HepG2 (cell line): ENCODE results near the gene HEXA. TPM values are rescaled to one million over a fixed set of nuclear protein-coding genes. Genes with fewer than 3 reads are reported as not detected.
A peak's percentile ranks its signal among the peaks of the same experiment; 100 is the strongest.

Source experiments
- ATAC-seq: fragments of 200-7000 bp; cut with Tn5 transposase; 3 replicates; pipeline ENCODE4 v1.9.1; 2020; ENCODE audit warnings: mild to moderate bottlenecking, moderate library complexity
- BruUV-seq: library from RNA; stranded (reverse); fragments of 400-500 nt; replicated peaks from 2 replicates; lab custom pipeline; 2021; lab: Mats Ljungman, UMichigan
- CTCF ChIA-PET: fragments of 300-600 bp; formaldehyde crosslinking; extraction: SDS; loops from one replicate; lab custom pipeline; 2021; ENCODE audit warnings: low total read pairs, inconsistent platforms, low intra/inter-chr PET ratio; lab: Yijun Ruan, JAX
- POLR2A ChIA-PET: fragments of 350-600 bp; sonication (Branson Sonifier 250); formaldehyde crosslinking; loops from one replicate; lab custom pipeline; 2020; ENCODE audit warnings: antibody characterized with exemption, inconsistent platforms; lab: Yijun Ruan, JAX
- DNase-seq: peaks from one replicate; pipeline ENCODE4 v3.0.0-alpha.2; 2015; ENCODE audit warnings: low spot score
- FAIRE-seq: peaks from 3 replicates; lab custom pipeline; 2011; peaks lifted over from hg19 to GRCh38; lab: Jason Lieb, UNC
- H2AFZ ChIP-seq: one replicate; pipeline ENCODE4 v1.6.1; 2011; ENCODE audit warnings: low read length, inconsistent platforms
- H3K27ac ChIP-seq: fragments of 300-600 bp; 3 replicates; pipeline ENCODE4 v1.8.0; 2011; ENCODE audit warnings: mixed run types, mild to moderate bottlenecking, mixed read lengths, low read length, inconsistent platforms; ENCODE audit not compliant: insufficient read depth; ENCODE audit errors: extremely low read length
- H3K27me3 ChIP-seq, 2 experiments: fragments of 200-600 bp in 1 of 2; 2 replicates in 1 of 2; 3 replicates in 1 of 2; pipeline versions ENCODE4 v1.6.0 to v1.8.0; 2011; ENCODE audit warnings: low read length in 2 of 2, mild to moderate bottlenecking in 2 of 2, moderate library complexity in 2 of 2, inconsistent platforms in 1 of 2; ENCODE audit not compliant: insufficient read depth in 2 of 2, control insufficient read depth in 1 of 2
- H3K36me3 ChIP-seq, 2 experiments: fragments of 200-600 bp in 1 of 2; replicated peaks in 1 of 2; 2 replicates in 1 of 2; 3 replicates in 1 of 2; pipeline versions ENCODE4 v1.5.1 to v1.8.0; 2011; ENCODE audit warnings: low read length in 2 of 2, inconsistent platforms in 1 of 2; ENCODE audit not compliant: insufficient read depth in 2 of 2, control insufficient read depth in 1 of 2
- H3K4me1 ChIP-seq: 2 replicates; pipeline ENCODE4 v1.5.1; 2012; ENCODE audit warnings: low read length, inconsistent platforms; ENCODE audit not compliant: insufficient read depth
- H3K4me2 ChIP-seq: 2 replicates; pipeline ENCODE4 v1.6.0; 2011; ENCODE audit warnings: low read depth, low read length, inconsistent platforms
- H3K4me3 ChIP-seq, 3 experiments: fragments of 200-600 bp in 1 of 3; sonication (generic), shearing (Covaris generic) in 1 of 3; replicated peaks in 1 of 3; 2 replicates each; pipeline ENCODE4 v1.5.1; 2011 to 2016; ENCODE audit warnings: low read length in 3 of 3, inconsistent platforms in 2 of 3, low read depth in 2 of 3, mild to moderate bottlenecking in 2 of 3, control low read depth in 1 of 3, mixed read lengths in 1 of 3; ENCODE audit not compliant: insufficient read depth in 1 of 3
- H3K79me2 ChIP-seq: one replicate; pipeline ENCODE4 v1.6.1; 2011; ENCODE audit warnings: low read length, inconsistent platforms; ENCODE audit not compliant: insufficient read depth
- H3K9ac ChIP-seq: 2 replicates; pipeline ENCODE4 v1.6.0; 2011; ENCODE audit warnings: mild to moderate bottlenecking, low read depth, low read length, inconsistent platforms; ENCODE audit not compliant: insufficient read depth
- H3K9me3 ChIP-seq: 2 replicates; pipeline ENCODE4 v1.5.1; 2012; ENCODE audit warnings: mild to moderate bottlenecking, low read length
- H4K20me1 ChIP-seq: 2 replicates; pipeline ENCODE4 v1.6.0; 2011; ENCODE audit warnings: inconsistent platforms, mild to moderate bottlenecking, low read length, moderate library complexity; ENCODE audit not compliant: insufficient read depth
- BRF2 ChIP-seq: sonication (generic); formaldehyde crosslinking; IDR thresholded peaks from 2 replicates; pipeline ENCODE4 v1.8.1; 2022; ENCODE audit warnings: mild to moderate bottlenecking, missing genetic modification reagents
- CEBPG ChIP-seq: IDR thresholded peaks from 2 replicates; pipeline ENCODE4 v1.6.1; 2016
- CHCHD3 ChIP-seq: sonication (generic); formaldehyde crosslinking; IDR thresholded peaks from 2 replicates; pipeline ENCODE4 v1.8.0; 2022; ENCODE audit warnings: mild to moderate bottlenecking, missing genetic modification reagents, moderate library complexity
- GPBP1L1 ChIP-seq: sonication (generic); formaldehyde crosslinking; IDR thresholded peaks from 2 replicates; pipeline ENCODE4 v1.5.0; 2020; ENCODE audit warnings: mild to moderate bottlenecking, missing genetic modification reagents
- MAFF ChIP-seq: IDR thresholded peaks from 2 replicates; pipeline ENCODE4 v1.6.1; 2011; ENCODE audit warnings: low read depth, low read length, improper control_type of control experiment
- MAFK ChIP-seq, 2 experiments: IDR thresholded peaks in 1 of 2; conservative IDR thresholded peaks in 1 of 2; 2 replicates each; pipeline ENCODE4 v1.6.1; 2011; ENCODE audit warnings: improper control_type of control experiment in 2 of 2, low read length in 2 of 2
- PHF20 ChIP-seq: sonication (generic); formaldehyde crosslinking; IDR thresholded peaks from 2 replicates; pipeline ENCODE4 v1.5.0; 2020; ENCODE audit warnings: mild to moderate bottlenecking, missing genetic modification reagents
- PLSCR1 ChIP-seq: sonication (generic); formaldehyde crosslinking; IDR thresholded peaks from 2 replicates; pipeline ENCODE4 v1.5.0; 2020; ENCODE audit warnings: missing genetic modification reagents, mild to moderate bottlenecking, borderline replicate concordance
- PRDM4 ChIP-seq: sonication (generic); formaldehyde crosslinking; IDR thresholded peaks from 2 replicates; pipeline ENCODE4 v1.9.0; 2021; ENCODE audit warnings: missing genetic modification reagents, borderline replicate concordance
- TP53 ChIP-seq: sonication (generic); formaldehyde crosslinking; conservative IDR thresholded peaks from 2 replicates; pipeline ENCODE4 v1.4.0; 2020; ENCODE audit warnings: missing genetic modification reagents
- ZBTB38 ChIP-seq: sonication (generic); formaldehyde crosslinking; IDR thresholded peaks from 2 replicates; pipeline ENCODE4 v1.5.1; 2020; ENCODE audit warnings: mild to moderate bottlenecking, missing genetic modification reagents
- ZHX2 ChIP-seq, 2 experiments: sonication (generic) in 1 of 2; formaldehyde crosslinking in 1 of 2; IDR thresholded peaks; 2 replicates each; pipeline versions ENCODE4 v1.6.1 to v1.9.0; 2014 to 2022; ENCODE audit warnings: antibody characterized with exemption in 1 of 2, borderline replicate concordance in 1 of 2, inconsistent platforms in 1 of 2, low read depth in 1 of 2, missing genetic modification reagents in 1 of 2
- ZNF672 ChIP-seq: sonication (generic); formaldehyde crosslinking; IDR thresholded peaks from 2 replicates; pipeline ENCODE4 v1.8.1; 2022; ENCODE audit warnings: missing genetic modification reagents
- WGBS: methylation state at CpG from one replicate; pipeline ENCODE4 v1.1.6; 2017; ENCODE audit warnings: low lambda C conversion rate; 5-methylcytosine and 5-hydroxymethylcytosine counted together
- in situ Hi-C: cut with HindIII; loops from 2 replicates; pipeline ENCODE4 v1.10.0; 2017; ENCODE audit warnings: low pct_unique_long_range_greater_than_20kb; ENCODE audit not compliant: extremely low pct_ligation_motif_present
- intact Hi-C: fragments of 100-400 bp; cut with micrococcal nuclease; formaldehyde crosslinking; loops from one replicate; pipeline ENCODE4 v1.10.0; 2022; ENCODE audit not compliant: unreplicated experiment
- polyA plus RNA-seq, 8 experiments: library from polyadenylated mRNA; depleted of rRNA in 3 of 8; stranded (reverse) in 7 of 8; unstranded in 1 of 8; fragments of >200 nt; fragmentation: Illumina TruSeq in 4 of 8; extraction: Trizol in 4 of 8; gene quantifications; 2 replicates each; pipeline versions ENCODE4 v1.2.1 to v1.2.3, GENCODE V29; 2011 to 2016; ENCODE audit warnings: low read depth in 4 of 8, missing spikeins in 1 of 8, mixed read lengths in 1 of 8; ENCODE audit not compliant: insufficient read depth in 1 of 8
- total RNA-seq, 5 experiments: library from RNA; depleted of rRNA; stranded (reverse); fragments of >200 nt; fragmentation: Illumina TruSeq; extraction: Trizol; gene quantifications; 2 replicates each; pipeline ENCODE4 v1.2.3, GENCODE V29; 2016; ENCODE audit warnings: low read depth in 1 of 5

The HEXA gene
- total and polyA plus RNA-seq, 2 of the 13 experiments (the other 11 are each of a cell fraction or from before 2014, with no cell fraction given): 106 to 219 TPM

- Histone ChIP-seq H3K27ac (no peak overlapping the region), H3K4me2 (no peak overlapping the region), H3K4me1 (peaks cover 5% of the 10 kb centered on the region), H4K20me1 (no peaks in the 10 kb centered on the region), H3K9me3 (no peaks in the 10 kb centered on the region), H3K79me2 (peaks cover 11% of the 10 kb centered on the region), H3K27me3 (no peaks in the 10 kb centered on the region), H3K9ac (no peak overlapping the region), H3K4me3 (no peak overlapping the region), H3K36me3 (peaks cover 49 to 79% of the 10 kb centered on the region in 2 experiments), H2AFZ (no peak overlapping the region)
- no peak for DNase-seq
- intact Hi-C loops: no loop called here
- ATAC-seq: no peak
- FAIRE-seq: no peak
- ChIA-PET CTCF (no interaction called here), POLR2A (no interaction called here)
- WGBS: 100% methylated on average over 2 of the region's 2 CpGs
- no TSS peak for BruUV-seq
- in situ Hi-C loops: no loop called here
- TF ChIP-seq TP53 (CRISPR knock-in tag) (no peak), ZBTB38 (CRISPR knock-in tag) (no peak), ZNF672 (no peak), MAFF (0 out of 2 replicates have a peak, but pooled peaks have one; percentile 6), PRDM4 (CRISPR knock-in tag) (no peak), MAFK (conservative IDR thresholded peaks at IDR 0.05 in 1 of 2, IDR thresholded peaks at IDR 0.05 in 1 of 2; ENCODE audit: low read length in 2 of 2) (peak; percentile 9 to 19; a peak in 2 of 4 replicates), CEBPG (CRISPR knock-in tag) (no peak), CHCHD3 (CRISPR knock-in tag) (no peak), PHF20 (CRISPR knock-in tag) (no peak), PLSCR1 (CRISPR knock-in tag) (no peak), BRF2 (no peak), ZHX2 (IDR thresholded peaks at IDR 0.05; ENCODE audit: low read depth) (no peak), ZHX2 (CRISPR knock-in tag; IDR thresholded peaks at IDR 0.05; ENCODE audit: borderline replicate concordance) (no peak), GPBP1L1 (CRISPR knock-in tag) (no peak)
Measured at GRCh38 chr15:72353266-72353665, 22.5 kb downstream of the HEXA start.
